Effector memory CD4-positive, alpha-beta T cell (primary cell): ENCODE data around the gene TRABD2A.
"Not testable (repeated sequence)": the region's sequence is repeated elsewhere in the genome, so short reads cannot be mapped to it uniquely, and the experiment has no call there.

Experiments
- DNase-seq, 3 donors: peaks; one replicate each; pipeline ENCODE4 v3.0.0-alpha.2; 2020
- H3K27ac ChIP-seq: 2 replicates; pipeline ENCODE4 v1.7.0; 2013; ENCODE audit warnings: mild to moderate bottlenecking, low read length, moderate library complexity; ENCODE audit not compliant: insufficient read depth, poor library complexity, severe bottlenecking
- H3K27me3 ChIP-seq: replicated peaks from 2 replicates; pipeline ENCODE4 v1.7.0; 2013; ENCODE audit warnings: mild to moderate bottlenecking, low read length; ENCODE audit not compliant: insufficient read depth, control insufficient read depth, poor library complexity, severe bottlenecking
- H3K36me3 ChIP-seq: 2 replicates; pipeline ENCODE4 v1.7.0; 2013; ENCODE audit warnings: mild to moderate bottlenecking, low read length, moderate library complexity; ENCODE audit not compliant: control insufficient read depth, insufficient read depth
- H3K4me1 ChIP-seq: 2 replicates; pipeline ENCODE4 v1.7.0; 2013; ENCODE audit warnings: low read length, mild to moderate bottlenecking; ENCODE audit not compliant: control insufficient read depth, insufficient read depth, poor library complexity, severe bottlenecking
- H3K4me3 ChIP-seq: 2 replicates; pipeline ENCODE4 v1.7.0; 2013; ENCODE audit warnings: low read length, low read depth, mild to moderate bottlenecking; ENCODE audit not compliant: insufficient read depth, poor library complexity, severe bottlenecking
- H3K9me3 ChIP-seq: 2 replicates; pipeline ENCODE4 v1.7.0; 2013; ENCODE audit warnings: mild to moderate bottlenecking, low read length, moderate library complexity; ENCODE audit not compliant: control insufficient read depth

TRABD2A gene

GRCh38 chr2:84870306-84870705 is 10.6 kb downstream of the TRABD2A start:
- DNase-seq, result no peak
- H3K27ac ChIP-seq, result no peak overlapping the region
- H3K4me1 ChIP-seq, result peaks cover 31% of the 10 kb centered on the region

DNA sequence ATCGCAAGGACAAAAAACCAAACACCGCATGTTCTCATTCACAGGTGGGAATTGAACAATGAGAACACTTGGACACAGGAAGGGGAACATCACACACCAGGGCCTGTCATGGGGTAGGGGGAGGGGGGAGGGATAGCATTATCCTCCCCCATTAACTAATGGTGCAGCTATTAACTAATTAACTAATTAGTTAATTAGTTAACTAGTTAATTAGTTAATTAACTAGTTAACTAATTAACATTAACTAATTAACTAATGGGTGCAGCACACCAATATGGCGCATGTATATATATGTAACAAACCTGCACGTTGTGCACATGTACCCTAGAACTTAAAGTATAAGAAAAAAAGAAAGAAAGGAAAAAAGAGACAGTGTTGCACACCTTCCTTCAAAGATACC is 12.6 kb downstream of the TRABD2A start:
- H3K4me1 ChIP-seq, result peaks cover 39% of the 10 kb centered on the region
- not testable (repeated sequence) for H3K36me3 ChIP-seq, H3K27me3 ChIP-seq, H3K27ac ChIP-seq, H3K4me3 ChIP-seq, DNase-seq, H3K9me3 ChIP-seq

More at GRCh38 chr2:84870306-84870705, 10.6 kb downstream of the TRABD2A start:
- Histone ChIP-seq H3K4me3 (no peak overlapping the region), H3K27me3 (no peaks in the 10 kb centered on the region), H3K9me3 (no peaks in the 10 kb centered on the region), H3K36me3 (peaks cover 9% of the 10 kb centered on the region)

DNA sequence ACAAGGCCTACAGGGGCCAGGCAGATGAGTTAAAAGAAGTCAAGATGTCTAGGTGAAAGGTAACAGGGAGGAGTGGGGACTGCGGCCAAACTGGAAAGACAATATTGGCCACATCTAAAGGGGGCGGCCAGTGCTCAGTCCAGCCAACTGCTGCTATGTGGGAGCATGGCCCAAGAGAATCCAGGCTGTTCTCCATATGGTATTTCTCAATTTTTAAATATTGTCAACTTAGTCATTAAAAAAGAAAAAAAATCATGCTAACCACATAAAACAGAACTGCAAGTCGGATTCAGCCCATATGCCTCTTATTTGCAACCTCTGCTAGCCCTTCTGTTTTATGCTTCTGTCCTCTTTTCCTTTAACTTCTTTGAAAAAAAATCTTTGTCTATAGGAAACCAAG is 14.8 kb downstream of the TRABD2A start:
- H3K4me3 ChIP-seq, result no peak overlapping the region
- no peak for DNase-seq
- H3K9me3 ChIP-seq, result no peaks in the 10 kb centered on the region
- no peaks in the 10 kb centered on the region for H3K27me3 ChIP-seq
- peaks cover 52% of the 10 kb centered on the region for H3K4me1 ChIP-seq
- peaks cover 9% of the 10 kb centered on the region for H3K36me3 ChIP-seq
- no peak overlapping the region for H3K27ac ChIP-seq

- H3K4me1 ChIP-seq, result peaks cover 46% of the 10 kb centered on the region
- no peak for DNase-seq
Observed at GRCh38 chr2:84865181-84865783, 15.6 kb downstream of the TRABD2A start.

DNA sequence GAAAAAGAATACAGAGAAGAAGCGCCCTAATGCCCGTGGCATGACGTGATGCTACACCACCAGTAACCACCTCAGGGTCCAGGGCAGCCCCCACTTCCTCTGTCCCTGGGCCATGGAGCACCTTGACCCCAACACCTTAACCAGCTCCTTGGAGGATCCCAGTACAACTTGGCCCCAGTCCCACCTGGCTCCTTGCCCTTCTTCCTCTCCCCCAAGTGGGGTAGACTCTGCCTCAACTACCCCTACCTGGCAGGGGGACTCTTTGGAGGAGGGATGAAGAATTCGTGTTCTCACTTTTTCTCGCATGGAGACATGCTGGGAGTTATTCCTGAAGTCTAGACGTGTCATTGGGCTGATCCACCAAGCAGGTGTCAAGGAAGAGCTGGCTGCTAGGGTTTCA is 18.9 kb downstream of the TRABD2A start:
- Histone ChIP-seq H3K27me3 (no peaks in the 10 kb centered on the region), H3K9me3 (no peaks in the 10 kb centered on the region), H3K36me3 (no peaks in the 10 kb centered on the region), H3K27ac (peak overlapping the region; percentile 7), H3K4me3 (no peak overlapping the region), H3K4me1 (peaks cover 78% of the 10 kb centered on the region)
- no peak for DNase-seq

More at GRCh38 chr2:84865181-84865783, 15.6 kb downstream of the TRABD2A start:
- Histone ChIP-seq H3K4me3 (no peak overlapping the region), H3K9me3 (no peaks in the 10 kb centered on the region), H3K27ac (no peak overlapping the region), H3K27me3 (no peaks in the 10 kb centered on the region), H3K36me3 (peaks cover 6% of the 10 kb centered on the region)

DNA sequence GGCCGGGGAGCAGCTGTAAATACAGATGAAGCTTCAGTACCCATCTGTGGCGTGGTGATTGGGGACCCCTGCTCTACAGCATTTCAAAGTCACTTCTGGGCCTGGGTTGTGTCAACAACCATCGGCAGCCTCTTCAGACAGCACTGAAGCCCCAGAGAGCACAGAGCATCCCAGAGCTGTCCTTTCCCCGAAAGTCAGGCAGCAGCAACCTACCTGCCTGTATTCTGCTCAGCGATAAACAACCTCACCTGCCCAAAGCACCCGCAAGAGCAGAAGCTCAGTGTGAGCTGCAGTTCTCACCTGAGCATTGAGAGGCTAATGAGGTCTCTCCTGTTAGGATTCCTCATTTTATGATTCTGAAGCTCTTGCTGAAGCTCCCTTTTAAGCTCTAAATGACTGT is 19.3 kb downstream of the TRABD2A start:
- no peak for DNase-seq
- no peak overlapping the region for H3K4me3 ChIP-seq
- H3K27me3 ChIP-seq, result no peaks in the 10 kb centered on the region
- no peaks in the 10 kb centered on the region for H3K9me3 ChIP-seq
- H3K36me3 ChIP-seq, result no peaks in the 10 kb centered on the region
- H3K27ac ChIP-seq, result peak overlapping the region; percentile 51
- H3K4me1 ChIP-seq, result peaks cover 83% of the 10 kb centered on the region

DNA sequence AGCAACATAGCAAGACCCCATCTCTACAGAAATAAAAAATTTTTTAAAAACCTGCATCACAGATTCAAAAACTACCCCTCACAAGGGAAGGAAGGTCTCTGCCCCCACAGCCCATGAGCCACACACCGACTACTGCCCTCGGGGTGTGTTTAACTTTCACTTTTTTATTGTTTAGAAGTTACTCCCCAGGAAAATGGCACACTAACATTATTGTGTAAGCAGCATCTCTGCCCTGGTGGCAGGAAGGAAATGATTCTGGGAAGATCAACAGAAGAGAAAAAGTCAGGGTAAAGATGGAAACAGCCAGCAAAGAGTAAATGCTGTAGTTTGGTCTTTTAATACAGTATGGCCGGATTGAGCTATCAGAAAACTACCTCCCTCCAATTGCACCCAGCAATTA is 21.9 kb downstream of the TRABD2A start:
- Histone ChIP-seq H3K9me3 (no peaks in the 10 kb centered on the region), H3K27me3 (no peaks in the 10 kb centered on the region), H3K36me3 (no peaks in the 10 kb centered on the region), H3K27ac (peak overlapping the region; percentile 29), H3K4me1 (peaks cover 80% of the 10 kb centered on the region), H3K4me3 (peak overlapping the region; percentile 27)
- no peak for DNase-seq

- no peak overlapping the region for H3K27ac ChIP-seq
- H3K4me1 ChIP-seq, result peaks cover 78% of the 10 kb centered on the region
- peaks cover 2% of the 10 kb centered on the region for H3K36me3 ChIP-seq
- no peaks in the 10 kb centered on the region for H3K27me3 ChIP-seq
- DNase-seq, result no peak
- no peaks in the 10 kb centered on the region for H3K9me3 ChIP-seq
- no peak overlapping the region for H3K4me3 ChIP-seq
Observed at GRCh38 chr2:84858123-84858522, 22.8 kb downstream of the TRABD2A start.

DNA sequence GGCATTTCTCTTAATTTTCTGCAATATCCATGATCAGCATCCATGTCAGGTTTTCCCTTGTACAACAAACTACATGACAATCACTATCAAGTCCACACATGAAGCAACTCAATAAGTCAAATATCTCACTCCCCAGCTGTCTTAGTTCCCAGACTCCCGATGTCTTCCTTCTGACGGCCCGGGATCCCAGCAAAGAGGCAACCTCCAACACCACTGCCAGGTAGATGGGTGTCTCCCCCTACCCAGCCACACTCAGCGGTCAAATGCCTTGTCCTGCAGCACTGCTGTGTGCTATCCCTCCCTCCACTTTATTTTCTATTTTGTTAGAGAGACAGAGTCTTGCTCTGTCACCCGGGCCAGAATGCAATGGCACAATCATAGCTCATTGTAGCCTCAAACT is 23.3 kb downstream of the TRABD2A start:
- no peak overlapping the region for H3K4me3 ChIP-seq
- H3K4me1 ChIP-seq, result peaks cover 82% of the 10 kb centered on the region

DNA sequence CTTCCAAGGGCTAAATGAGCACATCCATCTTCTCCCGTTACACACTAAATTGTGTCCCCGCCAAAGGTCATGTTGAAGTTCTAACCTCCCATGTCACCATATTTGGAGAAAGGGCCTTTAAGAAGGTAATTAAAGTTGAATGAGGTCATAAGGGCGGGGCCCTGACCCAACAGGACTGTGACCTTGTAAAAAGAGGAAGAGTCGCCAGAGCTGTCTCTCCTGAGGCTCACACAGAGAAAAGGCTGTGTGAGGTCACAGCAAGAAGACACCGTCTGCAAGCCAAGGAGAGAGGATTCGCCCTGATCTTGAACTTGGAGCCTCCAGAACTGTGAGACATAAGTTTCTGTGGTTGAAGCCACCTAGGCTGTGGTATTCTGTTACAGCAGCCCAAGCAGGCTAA is 24.1 kb downstream of the TRABD2A start:
- H3K4me1 ChIP-seq, result peaks cover 82% of the 10 kb centered on the region
- H3K9me3 ChIP-seq, result no peaks in the 10 kb centered on the region
- H3K27ac ChIP-seq, result peak overlapping the region; percentile 47
- DNase-seq, result no peak
- H3K27me3 ChIP-seq, result no peaks in the 10 kb centered on the region
- H3K4me3 ChIP-seq, result no peak overlapping the region
- peaks cover 9% of the 10 kb centered on the region for H3K36me3 ChIP-seq

More for the DNA sequence above, 23.3 kb downstream of the TRABD2A start:
- no peak for DNase-seq
- H3K27me3 ChIP-seq, result no peaks in the 10 kb centered on the region
- no peak overlapping the region for H3K27ac ChIP-seq
- H3K36me3 ChIP-seq, result peaks cover 7% of the 10 kb centered on the region
- no peaks in the 10 kb centered on the region for H3K9me3 ChIP-seq
